Activated CD8-positive, alpha-beta T cell treated with anti-CD3 and anti-CD28 coated beads for 36 hours (primary cell): ENCODE results near the gene MAS1. TPM values are rescaled to one million over a fixed set of nuclear protein-coding genes. Genes with fewer than 3 reads are reported as not detected.

Experiments used
- ATAC-seq: fragments of 200-7000 bp; cut with Tn5 transposase; one replicate; pipeline ENCODE4 v1.10.0; 2021; ENCODE audit warnings: mild to moderate bottlenecking, moderate library complexity
- CTCF ChIA-PET: fragments of 350-600 bp; sonication (Branson Sonifier 250); formaldehyde crosslinking; loops from one replicate; lab custom pipeline; 2021; ENCODE audit warnings: antibody characterized with exemption; lab: Charles Lee
- POLR2A ChIA-PET: fragments of 350-600 bp; sonication (Branson Sonifier 250); formaldehyde crosslinking; loops from one replicate; lab custom pipeline; 2021; ENCODE audit warnings: antibody characterized with exemption; lab: Charles Lee
- DNase-seq: peaks from one replicate; pipeline ENCODE4 v3.0.0-alpha.2; 2020
- H3K27ac Mint-ChIP-seq: one replicate; pipeline ENCODE4 v1.8.0; 2021; ENCODE audit warnings: mild to moderate bottlenecking, mixed read lengths
- H3K27me3 Mint-ChIP-seq: one replicate; pipeline ENCODE4 v1.8.0; 2021; ENCODE audit warnings: mixed read lengths
- H3K36me3 Mint-ChIP-seq: one replicate; pipeline ENCODE4 v1.8.0; 2021; ENCODE audit warnings: low read depth, mixed read lengths
- H3K4me1 Mint-ChIP-seq: one replicate; pipeline ENCODE4 v1.8.0; 2021; ENCODE audit warnings: low read depth, mixed read lengths
- H3K4me3 Mint-ChIP-seq: one replicate; pipeline ENCODE4 v1.8.0; 2021; ENCODE audit warnings: mild to moderate bottlenecking, moderate library complexity, mixed read lengths
- H3K9me3 Mint-ChIP-seq: one replicate; pipeline ENCODE4 v1.8.0; 2021; ENCODE audit warnings: mixed read lengths
- CTCF ChIP-seq: fragments of 200-600 bp; IDR thresholded peaks from one replicate; pipeline ENCODE4 v1.8.0; 2022; ENCODE audit warnings: antibody characterized with exemption, mild to moderate bottlenecking
- intact Hi-C: fragments of 100-400 bp; cut with micrococcal nuclease; formaldehyde crosslinking; loops from one replicate; pipeline ENCODE4 v1.10.0; 2022
- total RNA-seq, 2 experiments: library from RNA; stranded (reverse); gene quantifications; one replicate each; pipeline ENCODE4 v1.2.3, GENCODE V29; 2021

Gene MAS1
- total RNA-seq, 2 experiments from 2014 or later: not detected

- Mint-ChIP-seq H3K36me3 (no peaks in the 10 kb centered on the region), H3K4me3 (no peak overlapping the region), H3K27ac (no peak overlapping the region), H3K9me3 (no peaks in the 10 kb centered on the region), H3K4me1 (no peaks in the 10 kb centered on the region), H3K27me3 (peaks cover 2% of the 10 kb centered on the region)
- ChIA-PET POLR2A (no interaction called here), CTCF (interaction anchor here (1.2 kb wide), 1 partner anchor 14 kb away, joined by 3 read pairs; no protein-coding TSS in a partner anchor)
- ATAC-seq (no peak), DNase-seq (no peak)
- intact Hi-C loops: no loop called here
- TF ChIP-seq CTCF: no peak
These were observed 13.5 kb upstream of the MAS1 start for GRCh38 chr6:159877256-159877808.

GRCh38 chr6:159878341-159878740, 12.4 kb upstream of the MAS1 start:
- CTCF ChIA-PET: interaction anchor here (1.2 kb wide), 1 partner anchor 15 kb away, joined by 3 read pairs; no protein-coding TSS in a partner anchor
- ATAC-seq: no peak
- Mint-ChIP-seq H3K36me3 (no peaks in the 10 kb centered on the region), H3K9me3 (no peaks in the 10 kb centered on the region), H3K27ac (no peak overlapping the region), H3K4me1 (no peaks in the 10 kb centered on the region), H3K4me3 (no peak overlapping the region), H3K27me3 (peaks cover 2% of the 10 kb centered on the region)
- no peak for TF ChIP-seq CTCF
- POLR2A ChIA-PET: no interaction called here
- intact Hi-C loops: no loop called here
- DNase-seq: no peak

- CTCF ChIA-PET: no interaction called here
- no peak for TF ChIP-seq CTCF
- Mint-ChIP-seq H3K4me3 (no peak overlapping the region), H3K27ac (no peak overlapping the region), H3K27me3 (peaks cover 2% of the 10 kb centered on the region), H3K4me1 (no peaks in the 10 kb centered on the region), H3K9me3 (no peaks in the 10 kb centered on the region), H3K36me3 (no peaks in the 10 kb centered on the region)
- DNase-seq (no peak), ATAC-seq (no peak)
- intact Hi-C loops: no loop called here
- POLR2A ChIA-PET: no interaction called here
These were observed 10.9 kb upstream of the MAS1 start for GRCh38 chr6:159879856-159880255.

GRCh38 chr6:159880412-159880975, 10.3 kb upstream of the MAS1 start:
- Mint-ChIP-seq H3K27ac (no peak overlapping the region), H3K27me3 (peaks cover 2% of the 10 kb centered on the region), H3K36me3 (no peaks in the 10 kb centered on the region), H3K4me3 (no peak overlapping the region), H3K9me3 (no peaks in the 10 kb centered on the region), H3K4me1 (no peaks in the 10 kb centered on the region)
- ATAC-seq (no peak), DNase-seq (no peak)
- ChIA-PET POLR2A (no interaction called here), CTCF (no interaction called here)
- no peak for TF ChIP-seq CTCF
- intact Hi-C loops: no loop called here

GRCh38 chr6:159884720-159885119, 6.1 kb upstream of the MAS1 start:
- TF ChIP-seq CTCF: no peak
- ChIA-PET POLR2A (no interaction called here), CTCF (interaction anchor here (0.7 kb wide), 1 partner anchor 15 kb away, joined by 3 read pairs; no protein-coding TSS in a partner anchor)
- no peak overlapping the region for H3K4me3 Mint-ChIP-seq
- DNase-seq (no peak), ATAC-seq (no peak)
- intact Hi-C loops: no loop called here
- no peaks in the 10 kb centered on the region for H3K36me3 Mint-ChIP-seq
- no peaks in the 10 kb centered on the region for H3K9me3 Mint-ChIP-seq
- peaks cover 9% of the 10 kb centered on the region for H3K27me3 Mint-ChIP-seq
- H3K4me1 Mint-ChIP-seq: no peaks in the 10 kb centered on the region
- H3K27ac Mint-ChIP-seq: no peak overlapping the region
